Activated T-cell treated with anti-CD3 and anti-CD28 coated beads, Interleukin-2, amount 50 U/mL, for 72 hours (primary cell): ENCODE measurements around the gene AGFG2. TPM values are rescaled to one million over a fixed set of nuclear protein-coding genes. Genes with fewer than 3 reads are reported as not detected.
"Not testable (repeated sequence)": the region's sequence is repeated elsewhere in the genome, so short reads cannot be mapped to it uniquely, and the experiment has no call there.

Experiments used
- ATAC-seq, 2 donors: fragments of 150-1000 bp; cut with Tn5 transposase; replicated peaks in 1 of 2; 2 replicates each; pipeline ENCODE4 v1.10.0; 2021; ENCODE audit warnings: moderate library complexity in 2 of 2, mild to moderate bottlenecking in 1 of 2
- DNase-seq, 2 donors: peaks; one replicate each; pipeline ENCODE4 v3.0.0; 2021 to 2022; ENCODE audit warnings: mixed read lengths in 1 of 2
- H3K27ac Mint-ChIP-seq: one replicate; pipeline ENCODE4 v1.8.0; 2022; ENCODE audit warnings: mild to moderate bottlenecking, moderate library complexity, mixed read lengths
- H3K27me3 Mint-ChIP-seq: one replicate; pipeline ENCODE4 v1.8.0; 2022; ENCODE audit warnings: low read depth, mixed read lengths
- H3K36me3 Mint-ChIP-seq, 2 donors: one replicate each; pipeline ENCODE4 v1.8.0; 2022; ENCODE audit warnings: mixed read lengths in 2 of 2, mild to moderate bottlenecking in 1 of 2; ENCODE audit not compliant: insufficient read depth in 2 of 2
- H3K4me1 Mint-ChIP-seq: one replicate; pipeline ENCODE4 v1.8.0; 2022; ENCODE audit warnings: low read depth, mixed read lengths
- H3K4me3 Mint-ChIP-seq, 2 donors: one replicate each; pipeline ENCODE4 v1.8.0; 2022; ENCODE audit warnings: mild to moderate bottlenecking in 2 of 2, mixed read lengths in 2 of 2, moderate library complexity in 2 of 2
- H3K9me3 Mint-ChIP-seq, 2 donors: one replicate each; pipeline ENCODE4 v1.8.0; 2022; ENCODE audit warnings: mixed read lengths in 2 of 2
- total RNA-seq, 2 donors: library from RNA; stranded (reverse); gene quantifications; one replicate each; pipeline ENCODE4 v1.2.3, GENCODE V29; 2022

Gene AGFG2
- total RNA-seq, 2 donors from 2014 or later: 35.5 to 53.7 TPM

DNA sequence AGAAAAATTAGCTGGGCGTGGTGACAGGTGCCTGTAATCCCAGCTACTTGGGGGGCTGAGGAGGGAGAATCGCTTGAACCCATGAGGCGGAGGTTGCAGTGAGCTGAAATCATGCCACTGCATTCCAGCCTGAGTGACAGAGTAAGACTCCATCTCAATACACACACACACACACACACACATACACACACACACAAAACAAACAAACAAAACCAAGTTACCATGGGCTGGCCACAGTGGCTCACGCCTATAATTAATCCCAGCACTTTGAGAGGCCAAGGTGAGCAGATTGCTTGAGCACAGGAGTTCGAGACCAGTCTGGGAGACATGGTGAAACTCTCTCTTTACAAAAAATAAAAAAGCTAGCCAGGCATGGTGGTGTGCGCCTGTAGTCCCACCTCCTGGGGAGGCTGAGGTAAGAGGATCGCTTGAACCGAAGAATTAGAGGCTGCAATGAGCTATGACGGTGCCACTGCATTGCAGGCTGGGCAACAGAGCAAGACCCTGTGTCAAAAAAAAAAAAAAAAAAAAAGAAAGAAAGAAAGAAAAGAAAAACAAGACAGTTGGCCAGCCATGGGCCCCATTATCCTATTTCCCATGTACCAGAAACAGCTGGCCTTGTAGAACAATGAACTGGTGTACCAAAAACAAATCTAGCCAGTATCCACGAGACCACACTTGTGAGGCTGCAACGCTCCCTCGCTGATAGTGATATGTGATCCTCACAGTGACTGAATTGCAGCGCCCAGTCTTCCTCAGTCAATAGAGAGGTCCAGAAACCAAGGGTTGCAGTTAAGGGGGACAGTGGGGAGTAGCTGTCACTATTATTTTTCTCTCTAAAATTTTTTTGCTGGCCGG, 6.6 kb upstream of the AGFG2 start:
- Mint-ChIP-seq H3K4me3 (no peak overlapping the region), H3K9me3 (no peaks in the 10 kb centered on the region), H3K36me3 (no peaks in the 10 kb centered on the region), H3K27ac (no peak overlapping the region), H3K4me1 (peaks cover 11% of the 10 kb centered on the region), H3K27me3 (no peaks in the 10 kb centered on the region)
- ATAC-seq (no peak), DNase-seq (no peak)

DNA sequence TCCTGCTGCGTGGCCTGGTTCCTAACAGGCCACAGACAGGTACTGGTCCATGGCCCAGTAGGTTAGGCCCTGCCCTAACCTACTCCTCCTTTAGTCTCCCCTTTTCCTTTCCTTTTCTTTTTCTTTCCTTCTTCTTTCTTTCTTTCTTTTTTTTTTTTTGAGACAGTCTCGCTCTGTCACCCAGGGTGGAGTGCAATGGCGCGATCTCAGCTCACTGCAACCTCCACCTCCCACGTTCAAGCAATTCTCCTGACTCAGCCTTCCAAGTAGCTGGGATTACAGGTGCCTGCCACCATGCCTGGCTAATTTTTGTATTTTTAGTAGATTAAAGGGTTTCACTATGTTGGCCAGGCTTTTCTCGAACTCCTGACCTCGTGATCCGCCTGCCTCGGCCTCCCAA, 3.0 kb upstream of the AGFG2 start:
- H3K9me3 Mint-ChIP-seq, DNase-seq, H3K27me3 Mint-ChIP-seq, H3K27ac Mint-ChIP-seq, ATAC-seq, H3K4me3 Mint-ChIP-seq, H3K36me3 Mint-ChIP-seq: not testable (repeated sequence)
- peaks cover 20% of the 10 kb centered on the region for H3K4me1 Mint-ChIP-seq

DNA sequence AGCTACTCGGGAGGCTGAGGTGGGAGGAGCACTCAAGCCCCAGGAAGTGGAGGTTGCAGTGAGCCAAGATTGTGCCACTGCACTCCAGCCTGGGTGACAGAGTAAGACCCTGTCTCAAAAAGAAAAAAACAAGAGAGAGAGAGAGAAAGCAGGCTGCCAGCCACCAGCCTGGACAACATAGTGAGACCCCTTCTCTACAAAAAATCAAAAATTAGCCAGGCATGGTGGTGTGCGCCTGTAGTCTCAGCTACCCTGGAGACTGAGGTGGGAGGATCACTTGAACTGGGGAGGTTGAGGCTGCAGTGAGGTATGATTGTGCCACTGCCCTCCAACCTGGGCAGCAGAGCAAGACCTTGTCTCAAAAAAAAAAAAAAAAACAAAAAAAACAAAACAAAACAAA, 2.3 kb upstream of the AGFG2 start:
- Mint-ChIP-seq H3K27ac (peak overlapping the region; percentile 29), H3K4me1 (peaks cover 27% of the 10 kb centered on the region)
- H3K36me3 Mint-ChIP-seq, H3K9me3 Mint-ChIP-seq, DNase-seq, ATAC-seq, H3K27me3 Mint-ChIP-seq, H3K4me3 Mint-ChIP-seq: not testable (repeated sequence)

DNA sequence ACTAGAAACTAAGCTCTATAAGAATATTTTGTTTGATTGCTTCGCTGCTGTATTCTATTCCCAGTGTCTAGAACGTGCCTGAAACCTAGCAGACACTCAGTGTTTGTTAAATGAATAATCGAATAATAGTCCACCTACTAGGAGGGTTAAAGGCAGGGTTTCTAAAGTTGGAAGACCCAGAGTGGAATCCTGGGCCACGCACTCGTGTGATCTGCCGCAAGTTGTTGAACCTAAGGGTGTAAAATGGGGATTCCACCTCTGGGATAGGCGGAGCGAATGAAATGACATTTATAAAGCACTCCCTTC, 702 bp upstream of the AGFG2 start:
- Mint-ChIP-seq H3K9me3 (no peaks in the 10 kb centered on the region), H3K4me1 (peaks cover 43% of the 10 kb centered on the region), H3K4me3 (peak overlapping the region; percentile 74 to 99), H3K36me3 (peaks cover 6 to 7% of the 10 kb centered on the region in 2 donors), H3K27ac (peak overlapping the region; percentile 53), H3K27me3 (no peaks in the 10 kb centered on the region)
- no peak for DNase-seq
- no peak for ATAC-seq

DNA sequence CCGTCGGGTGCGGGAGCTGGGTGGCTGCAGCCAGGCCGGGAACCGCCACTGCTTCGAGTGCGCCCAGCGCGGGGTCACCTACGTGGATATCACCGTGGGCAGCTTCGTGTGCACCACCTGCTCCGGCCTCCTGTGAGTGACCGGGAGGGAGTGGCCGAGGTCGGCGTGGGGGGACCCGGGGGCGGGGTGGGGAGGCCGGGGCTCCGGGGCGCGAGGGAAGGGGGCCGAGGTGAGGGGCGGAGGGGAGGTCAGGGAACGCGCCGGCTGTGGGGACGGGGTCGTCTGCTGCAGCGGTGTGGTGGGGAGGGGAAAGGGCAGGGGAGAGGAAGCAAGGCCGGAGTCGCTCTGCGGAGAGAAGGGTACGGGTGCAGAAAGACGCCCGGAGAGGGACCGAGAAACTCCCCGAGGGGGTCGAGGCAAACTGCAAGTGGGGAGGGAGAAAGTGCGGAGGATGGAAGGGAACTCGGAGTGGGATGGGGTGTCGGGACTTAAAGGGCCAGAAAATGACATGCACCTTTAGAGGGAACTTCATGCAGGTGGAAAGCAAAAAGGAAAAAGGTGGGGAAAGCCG, 518 bp downstream of the AGFG2 start:
- Mint-ChIP-seq H3K27me3 (no peaks in the 10 kb centered on the region), H3K27ac (peak overlapping the region; percentile 79), H3K4me3 (peak overlapping the region; percentile 83 to 99), H3K4me1 (peaks cover 55% of the 10 kb centered on the region), H3K36me3 (peaks cover 6 to 7% of the 10 kb centered on the region in 2 donors), H3K9me3 (no peaks in the 10 kb centered on the region)
- DNase-seq (peak in 1 of 2 donors; percentile 29), ATAC-seq (no peak)

- Mint-ChIP-seq H3K4me3 (peak overlapping the region; percentile 83 to 99), H3K27ac (peak overlapping the region; percentile 79), H3K36me3 (peaks cover 6 to 7% of the 10 kb centered on the region in 2 donors), H3K27me3 (no peaks in the 10 kb centered on the region), H3K9me3 (no peaks in the 10 kb centered on the region), H3K4me1 (peaks cover 62% of the 10 kb centered on the region)
- DNase-seq (no peak), ATAC-seq (no peak)
These were observed 1.2 kb downstream of the AGFG2 start for GRCh38 chr7:100540073-100540723.

- Mint-ChIP-seq H3K4me1 (peaks cover 73% of the 10 kb centered on the region), H3K4me3 (peak overlapping the region; percentile 83 to 99), H3K27ac (peak overlapping the region; percentile 70)
- H3K9me3 Mint-ChIP-seq, H3K27me3 Mint-ChIP-seq, DNase-seq, H3K36me3 Mint-ChIP-seq: not testable (repeated sequence)
- ATAC-seq: peak in 1 of 2 donors; percentile 4
These were observed 2.3 kb downstream of the AGFG2 start for GRCh38 chr7:100541309-100541708.

- ATAC-seq: no peak
- no peak for DNase-seq
- Mint-ChIP-seq H3K36me3 (peaks cover 6 to 12% of the 10 kb centered on the region in 2 donors), H3K4me1 (peaks cover 91% of the 10 kb centered on the region), H3K27me3 (no peaks in the 10 kb centered on the region), H3K27ac (peak overlapping the region; percentile 94), H3K4me3 (peak overlapping the region; percentile 83 to 99), H3K9me3 (no peaks in the 10 kb centered on the region)
These were observed 4.6 kb downstream of the AGFG2 start for GRCh38 chr7:100543586-100543985.

GRCh38 chr7:100544386-100544785, 5.4 kb downstream of the AGFG2 start:
- peaks cover 2 to 10% of the 10 kb centered on the region in 2 donors for H3K36me3 Mint-ChIP-seq

DNA sequence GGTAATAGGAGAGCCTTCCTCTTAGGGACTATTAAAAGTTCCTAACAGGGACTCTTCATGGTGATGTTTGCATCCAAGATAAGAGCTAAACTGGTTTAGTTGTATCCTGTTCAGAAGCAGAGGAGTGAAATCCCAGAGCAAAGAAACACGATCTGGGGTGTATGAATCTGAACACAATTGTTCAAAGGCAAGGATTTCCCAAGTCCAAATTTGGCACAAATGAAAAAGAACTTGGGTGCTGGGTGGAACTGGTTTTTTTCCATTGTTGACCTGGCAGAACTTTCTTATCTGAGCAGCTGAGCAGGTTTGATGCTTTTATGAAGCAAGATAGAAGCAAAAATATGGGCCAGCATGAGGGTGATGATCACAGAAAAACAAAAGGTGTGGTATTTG, 6.0 kb downstream of the AGFG2 start:
- DNase-seq: no peak
- ATAC-seq: no peak
- H3K4me1 Mint-ChIP-seq: peaks cover 98% of the 10 kb centered on the region
- H3K27ac Mint-ChIP-seq: peak overlapping the region; percentile 94
- H3K9me3 Mint-ChIP-seq: no peaks in the 10 kb centered on the region
- H3K36me3 Mint-ChIP-seq: peaks cover 2 to 9% of the 10 kb centered on the region in 2 donors
- no peaks in the 10 kb centered on the region for H3K27me3 Mint-ChIP-seq
- peak overlapping the region; percentile 83 to 99 for H3K4me3 Mint-ChIP-seq

More at GRCh38 chr7:100544386-100544785, 5.4 kb downstream of the AGFG2 start:
- ATAC-seq (peak in 1 of 2 donors; percentile 6), DNase-seq (peak in 1 of 2 donors; percentile 30)
- H3K27me3 Mint-ChIP-seq: no peaks in the 10 kb centered on the region
- H3K4me3 Mint-ChIP-seq: peak overlapping the region; percentile 83 to 99
- no peaks in the 10 kb centered on the region for H3K9me3 Mint-ChIP-seq
- peaks cover 93% of the 10 kb centered on the region for H3K4me1 Mint-ChIP-seq
- H3K27ac Mint-ChIP-seq: peak overlapping the region; percentile 94

- H3K27me3 Mint-ChIP-seq: no peaks in the 10 kb centered on the region
- ATAC-seq (peak; percentile 78 to 85), DNase-seq (peak; percentile 74 to 79)
- H3K36me3 Mint-ChIP-seq: peaks cover 6 to 13% of the 10 kb centered on the region in 2 donors
- H3K4me3 Mint-ChIP-seq: peak overlapping the region; percentile 83 to 99
- H3K4me1 Mint-ChIP-seq: peaks cover 99% of the 10 kb centered on the region
- peak overlapping the region; percentile 94 for H3K27ac Mint-ChIP-seq
- no peaks in the 10 kb centered on the region for H3K9me3 Mint-ChIP-seq
These were observed 6.5 kb downstream of the AGFG2 start for GRCh38 chr7:100545360-100546128.

DNA sequence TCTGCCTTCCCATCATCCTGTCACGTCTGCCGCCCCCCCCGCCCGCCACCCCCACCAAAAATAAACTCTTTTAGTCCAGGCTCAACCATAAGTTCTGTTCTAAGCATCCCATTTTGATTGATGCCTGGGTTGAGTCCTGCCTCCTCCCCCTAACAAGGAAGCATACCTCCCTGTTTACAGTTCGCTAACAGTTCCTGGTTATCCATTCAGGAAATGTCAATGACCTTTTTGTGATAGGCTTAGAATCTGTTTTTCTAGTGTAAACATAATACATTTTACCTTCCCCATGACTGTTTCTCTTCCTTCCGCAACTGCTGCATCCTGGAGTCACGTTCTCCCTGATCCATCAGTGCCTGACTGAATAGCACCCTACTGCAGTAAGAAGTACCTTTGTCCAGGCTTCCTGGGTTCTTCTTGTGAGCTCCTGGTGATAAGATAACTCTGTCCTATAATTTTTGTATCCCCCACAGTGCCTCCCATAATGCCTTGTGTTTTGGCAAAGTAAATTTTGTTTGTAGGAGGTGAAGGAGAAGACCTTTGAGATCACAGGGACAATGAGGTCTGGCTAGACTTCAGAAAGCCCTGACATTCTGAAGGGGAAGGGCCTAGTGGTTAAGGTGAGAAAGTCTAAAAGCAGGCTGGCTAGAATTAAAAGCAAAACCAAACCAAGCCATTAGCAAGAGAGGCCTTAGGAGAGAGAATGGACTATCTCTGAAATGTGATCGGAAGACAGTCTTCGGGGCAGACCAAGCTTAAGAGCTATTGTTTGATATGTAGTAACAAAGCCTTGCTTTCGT, 7.3 kb downstream of the AGFG2 start:
- H3K4me1 Mint-ChIP-seq: peaks cover 94% of the 10 kb centered on the region
- ATAC-seq (no peak), DNase-seq (no peak)
- H3K4me3 Mint-ChIP-seq: peak overlapping the region; percentile 83 to 99
- no peaks in the 10 kb centered on the region for H3K9me3 Mint-ChIP-seq
- peaks cover 4 to 10% of the 10 kb centered on the region in 2 donors for H3K36me3 Mint-ChIP-seq
- H3K27ac Mint-ChIP-seq: peak overlapping the region; percentile 94
- H3K27me3 Mint-ChIP-seq: no peaks in the 10 kb centered on the region
